NCI-H1694 (cell line): ENCODE results near the gene IGFBP5.

Source experiments
- DNase-seq: peaks from one replicate; lab custom pipeline; 2025; lab: John Stamatoyannopoulos, UW

The IGFBP5 gene

DNA sequence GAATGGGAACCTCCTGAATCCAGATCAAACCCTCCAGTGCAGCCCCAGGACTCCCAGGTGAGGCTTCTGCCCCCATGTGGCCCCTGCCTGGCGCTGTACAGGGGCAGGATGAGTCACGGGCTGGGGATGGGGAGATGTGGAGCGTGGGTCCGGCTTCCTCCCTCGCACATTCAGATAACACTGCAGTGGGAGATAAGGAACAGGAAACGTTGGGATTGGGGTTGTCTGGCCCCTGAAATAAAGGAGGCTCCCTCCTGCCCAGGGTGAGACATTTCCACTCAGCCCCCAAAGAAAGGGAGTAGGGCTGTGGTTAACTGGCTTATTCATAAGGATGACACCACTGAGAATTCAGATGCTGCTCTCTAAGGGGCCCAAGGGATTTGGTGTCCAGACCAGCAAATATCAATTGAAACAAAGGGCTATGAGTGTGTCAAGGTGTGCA is 30.7 kb downstream of the IGFBP5 start:
- DNase-seq = peak; percentile 25

DNA sequence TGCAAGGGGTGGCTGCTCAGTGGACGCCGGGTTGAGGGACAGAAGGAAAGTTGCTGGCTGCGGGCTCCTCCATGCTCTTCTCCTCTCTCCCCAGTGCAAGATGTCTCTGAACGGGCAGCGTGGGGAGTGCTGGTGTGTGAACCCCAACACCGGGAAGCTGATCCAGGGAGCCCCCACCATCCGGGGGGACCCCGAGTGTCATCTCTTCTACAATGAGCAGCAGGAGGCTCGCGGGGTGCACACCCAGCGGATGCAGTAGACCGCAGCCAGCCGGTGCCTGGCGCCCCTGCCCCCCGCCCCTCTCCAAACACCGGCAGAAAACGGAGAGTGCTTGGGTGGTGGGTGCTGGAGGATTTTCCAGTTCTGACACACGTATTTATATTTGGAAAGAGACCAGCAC is 31.5 kb downstream of the IGFBP5 start:
- DNase-seq = no peak

DNA sequence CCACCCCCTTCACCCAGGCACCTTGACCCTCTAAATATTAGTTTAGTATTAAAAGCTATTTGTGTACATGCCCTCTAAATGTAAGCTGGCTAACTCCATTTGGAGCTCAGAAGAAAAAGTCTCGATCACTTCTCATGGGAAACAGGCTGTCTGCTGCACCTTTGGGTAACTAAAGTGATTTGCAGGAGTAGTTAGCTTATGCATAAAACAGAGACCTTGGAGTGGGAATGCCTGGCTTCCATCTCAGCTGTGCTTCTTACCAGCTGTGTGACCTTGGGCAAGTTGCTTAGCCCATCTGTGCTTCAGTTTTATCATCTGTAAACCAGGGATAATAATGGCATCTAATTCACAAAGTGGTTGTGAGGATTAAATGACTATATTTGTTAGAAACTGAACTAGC is 32.2 kb downstream of the IGFBP5 start:
- no peak for DNase-seq

DNA sequence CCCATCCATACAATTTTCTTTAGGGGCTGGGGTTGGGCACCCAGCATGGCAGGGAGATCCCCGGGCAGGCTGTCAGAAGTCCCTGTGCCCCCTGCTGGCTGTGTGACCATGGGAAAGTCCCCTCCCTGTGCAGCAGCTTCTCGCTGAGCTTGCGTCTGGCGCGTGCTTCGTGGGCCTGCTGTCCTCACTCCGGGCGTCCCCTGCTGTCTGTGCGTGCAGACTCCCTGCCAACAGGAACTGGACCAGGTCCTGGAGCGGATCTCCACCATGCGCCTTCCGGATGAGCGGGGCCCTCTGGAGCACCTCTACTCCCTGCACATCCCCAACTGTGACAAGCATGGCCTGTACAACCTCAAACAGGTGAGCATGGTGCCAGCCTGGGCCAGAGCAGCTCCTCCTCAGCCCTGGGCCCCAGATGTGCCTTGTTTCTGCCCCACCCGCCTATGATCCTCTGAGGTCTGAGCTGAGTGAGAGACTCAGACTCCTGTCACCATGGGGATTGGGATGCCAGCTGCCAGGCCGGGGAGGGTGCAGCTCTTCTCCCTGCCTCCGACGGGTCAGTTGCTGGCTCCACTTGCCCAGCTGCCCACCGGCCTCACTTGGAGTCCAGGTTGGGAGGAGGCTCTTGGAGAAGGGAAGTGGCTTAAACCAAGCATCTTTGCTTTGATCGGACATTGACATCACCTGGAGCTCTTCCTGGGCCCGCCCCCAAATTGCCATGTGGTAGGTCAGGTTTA is 33.5 kb downstream of the IGFBP5 start:
- no peak for DNase-seq

DNA sequence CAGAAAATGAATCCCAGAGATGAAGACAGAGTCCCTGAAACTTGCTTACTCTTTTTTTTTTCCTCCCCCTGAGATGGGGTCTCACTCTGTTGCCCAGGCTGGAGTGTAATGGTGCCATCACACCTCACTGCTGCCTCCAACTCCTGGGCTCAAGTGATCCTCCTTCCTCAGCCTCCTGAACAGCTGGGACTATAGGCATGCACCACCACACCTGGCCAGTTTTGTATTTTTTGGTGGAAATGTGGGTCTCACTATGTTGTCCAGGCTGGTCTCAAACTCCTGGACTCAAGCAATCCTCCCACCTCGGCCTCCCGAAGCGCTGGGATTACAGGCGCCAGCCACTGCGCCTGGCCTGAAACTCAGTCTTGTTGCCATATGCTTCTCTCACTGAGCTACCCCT is 34.3 kb downstream of the IGFBP5 start:
- DNase-seq = no peak

DNA sequence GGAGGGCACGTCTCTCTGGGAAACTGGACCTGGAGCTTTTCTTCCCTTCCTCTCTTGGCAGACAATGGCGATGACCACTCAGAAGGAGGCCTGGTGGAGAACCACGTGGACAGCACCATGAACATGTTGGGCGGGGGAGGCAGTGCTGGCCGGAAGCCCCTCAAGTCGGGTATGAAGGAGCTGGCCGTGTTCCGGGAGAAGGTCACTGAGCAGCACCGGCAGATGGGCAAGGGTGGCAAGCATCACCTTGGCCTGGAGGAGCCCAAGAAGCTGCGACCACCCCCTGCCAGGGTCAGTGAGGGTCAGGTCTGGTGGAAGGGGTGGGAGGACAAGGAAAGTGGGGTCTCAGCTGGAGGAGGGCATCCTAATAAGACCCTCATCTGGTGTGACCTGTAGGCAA is 34.9 kb downstream of the IGFBP5 start:
- no peak for DNase-seq

DNA sequence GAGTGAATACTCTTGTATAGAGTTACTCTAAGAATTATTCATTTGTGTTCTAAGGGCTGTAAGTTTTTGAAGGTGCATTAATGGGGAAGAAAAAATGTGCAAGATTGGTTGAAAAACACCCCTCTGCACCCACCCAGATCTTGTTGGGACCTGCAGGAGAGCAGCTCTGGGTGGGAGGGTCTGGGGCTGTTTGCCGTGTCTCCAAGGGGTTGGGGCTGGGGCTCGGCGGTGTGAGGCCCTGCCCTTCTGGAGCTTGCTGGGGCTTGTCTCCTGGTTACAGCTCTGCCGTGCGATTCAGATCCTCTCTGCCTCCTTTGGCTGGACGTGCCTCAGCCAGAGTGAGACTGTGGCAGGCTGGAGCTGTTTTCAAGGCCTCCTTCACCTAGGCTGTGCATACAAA is 36.1 kb downstream of the IGFBP5 start:
- DNase-seq = no peak

DNA sequence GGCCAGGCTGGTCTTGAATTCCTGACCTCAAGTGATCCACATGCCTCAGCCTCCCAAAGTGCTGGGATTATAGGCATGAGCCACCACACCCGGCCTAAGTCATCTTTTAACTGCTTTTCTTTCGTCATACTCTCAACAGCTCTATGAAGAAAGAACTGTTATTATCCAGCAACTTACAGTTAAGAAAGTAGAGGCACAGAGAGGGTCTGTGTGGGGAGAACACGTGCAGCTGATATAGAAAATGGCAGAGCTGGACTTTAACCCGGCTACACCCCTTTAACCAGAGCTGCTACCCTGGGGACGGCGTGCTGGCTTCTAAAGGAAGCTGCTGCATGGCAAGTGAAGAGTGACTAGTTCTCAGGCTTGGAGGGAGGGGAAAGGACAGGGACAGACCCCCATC is 36.6 kb downstream of the IGFBP5 start:
- no peak for DNase-seq

DNA sequence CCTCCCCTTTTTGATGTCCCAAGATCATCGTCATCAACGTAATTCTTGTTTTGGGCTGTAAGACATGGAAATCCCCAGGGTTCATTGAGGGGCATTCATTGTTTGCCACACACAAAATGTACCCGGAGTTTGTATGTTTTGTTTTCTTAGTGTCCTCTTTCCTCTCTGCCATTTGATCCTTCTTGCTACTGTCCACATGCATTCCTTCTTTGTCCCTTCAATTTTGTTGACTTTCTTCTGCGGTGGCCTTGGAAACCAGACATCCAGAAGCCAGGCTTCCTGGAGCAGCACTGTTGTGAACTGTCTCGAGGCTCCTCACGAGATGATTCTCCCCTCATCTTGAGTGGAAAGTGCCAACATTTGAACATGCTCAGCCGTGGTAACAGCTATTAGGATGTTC is 37.4 kb downstream of the IGFBP5 start:
- DNase-seq = no peak

DNA sequence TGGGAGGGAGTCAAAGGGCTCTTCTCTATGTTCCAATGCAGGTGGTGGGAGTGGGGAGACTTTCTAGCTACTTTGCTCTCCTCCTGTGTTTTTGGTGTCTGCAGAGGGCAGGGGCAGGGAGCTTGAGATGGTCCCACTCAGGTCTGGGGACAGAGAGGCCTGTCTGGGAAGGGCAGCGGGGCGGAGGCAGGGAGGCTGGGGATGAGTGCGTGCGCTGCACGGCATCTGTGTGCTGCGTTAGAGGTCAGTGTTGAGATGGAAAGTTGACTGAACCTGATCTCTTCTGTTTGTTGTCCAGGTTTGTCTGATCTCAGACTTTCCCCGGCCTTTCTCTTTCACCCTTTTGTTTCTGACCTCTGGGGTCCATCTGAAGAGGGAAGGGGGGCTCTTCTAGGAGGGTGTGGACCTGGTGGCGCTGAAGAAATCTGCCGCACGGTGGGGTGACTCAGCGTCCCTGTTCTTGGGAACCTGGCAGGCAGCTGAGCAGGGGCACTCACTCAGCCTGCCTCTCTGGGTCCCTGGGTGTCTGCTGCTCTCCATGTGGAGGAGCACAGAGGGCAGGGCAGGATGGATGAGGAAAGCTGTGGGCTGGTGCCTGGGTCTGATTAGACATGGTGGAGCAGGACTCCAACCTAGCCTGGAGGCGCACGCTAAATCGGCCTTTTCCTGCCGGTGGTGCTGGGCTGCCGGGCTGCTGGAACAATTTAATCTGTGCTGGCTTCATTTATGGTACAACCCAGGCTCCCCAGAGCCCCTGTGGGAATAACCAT is 38.1 kb downstream of the IGFBP5 start:
- no peak for DNase-seq

DNA sequence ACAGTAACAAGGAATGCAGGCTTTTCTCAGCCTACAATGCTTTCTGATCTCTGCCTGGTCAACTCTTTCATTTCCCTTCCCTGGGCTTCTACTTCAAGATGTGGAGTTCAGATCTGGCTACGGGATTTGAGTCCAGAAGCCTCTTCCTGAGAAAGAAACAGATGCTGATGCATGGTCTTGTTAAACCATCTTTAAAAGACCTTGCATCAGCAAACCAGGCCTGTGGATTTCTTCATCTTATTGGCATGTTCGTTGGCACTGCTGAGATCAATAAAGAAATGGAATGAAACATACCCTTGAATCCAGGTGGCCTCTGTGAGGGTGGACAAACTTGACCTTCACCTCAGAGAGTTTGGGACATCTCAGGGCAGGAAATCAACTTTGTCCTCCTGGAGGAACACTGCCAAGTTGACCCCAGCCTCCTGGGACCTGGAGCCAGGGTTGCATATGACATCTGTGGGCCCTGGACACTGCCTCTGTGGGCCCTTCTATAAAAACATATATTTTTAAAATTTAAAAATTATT is 40.8 kb downstream of the IGFBP5 start:
- DNase-seq = no peak

DNA sequence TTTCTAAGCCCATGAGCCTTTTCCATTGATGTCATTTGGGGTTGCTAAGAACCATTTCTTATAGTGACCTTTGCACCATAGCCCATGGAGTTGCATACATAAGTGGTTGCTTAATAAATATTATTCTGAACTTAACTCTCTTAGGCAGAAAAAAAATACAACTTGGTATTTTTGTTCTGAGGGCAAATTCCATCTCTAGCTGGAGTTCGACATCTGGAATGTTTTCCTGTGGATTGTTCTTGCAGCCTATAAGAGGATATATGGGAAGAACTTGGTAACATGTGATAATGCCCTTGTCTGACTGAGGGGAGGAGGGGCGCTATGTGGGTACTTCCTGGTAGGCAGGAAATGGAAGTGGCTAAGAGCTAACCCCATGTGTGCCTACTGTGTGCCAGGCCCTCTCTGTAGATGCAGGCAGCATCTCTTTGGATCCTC is 41.4 kb downstream of the IGFBP5 start:
- DNase-seq = no peak

DNA sequence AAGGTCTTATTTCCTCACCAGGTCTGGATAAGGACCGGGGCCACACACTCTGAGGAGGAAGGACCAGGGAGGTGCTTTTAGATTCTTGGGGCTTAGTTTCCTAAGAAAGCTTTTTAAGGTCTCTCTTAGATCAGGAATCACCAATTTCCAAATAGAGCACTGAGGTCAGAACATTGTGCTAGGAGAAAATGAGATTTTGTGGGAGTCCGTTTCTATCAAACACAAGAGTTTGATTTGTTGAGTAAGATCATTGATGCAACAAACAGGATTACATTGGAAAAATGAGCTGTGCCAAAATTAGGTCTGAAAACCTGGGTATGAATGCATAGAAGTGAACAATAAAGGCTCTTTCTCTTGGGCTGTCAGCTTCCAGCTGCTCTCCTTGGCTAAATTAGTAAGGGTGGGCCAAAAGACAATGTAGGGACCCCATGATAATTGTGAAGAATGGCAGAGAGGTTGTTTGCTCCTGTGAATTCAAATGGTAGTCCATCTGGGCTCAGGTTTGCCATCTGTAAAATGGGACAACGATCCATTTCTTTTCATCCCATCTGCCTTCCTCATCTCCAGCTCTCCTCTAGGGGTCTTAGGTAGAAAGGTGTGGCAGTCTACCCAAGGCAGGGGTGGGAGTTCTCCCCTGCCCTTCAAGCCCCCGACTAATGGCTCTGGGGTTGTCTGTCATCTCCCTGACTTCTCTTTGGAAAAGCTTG is 42.1 kb downstream of the IGFBP5 start:
- no peak for DNase-seq

DNA sequence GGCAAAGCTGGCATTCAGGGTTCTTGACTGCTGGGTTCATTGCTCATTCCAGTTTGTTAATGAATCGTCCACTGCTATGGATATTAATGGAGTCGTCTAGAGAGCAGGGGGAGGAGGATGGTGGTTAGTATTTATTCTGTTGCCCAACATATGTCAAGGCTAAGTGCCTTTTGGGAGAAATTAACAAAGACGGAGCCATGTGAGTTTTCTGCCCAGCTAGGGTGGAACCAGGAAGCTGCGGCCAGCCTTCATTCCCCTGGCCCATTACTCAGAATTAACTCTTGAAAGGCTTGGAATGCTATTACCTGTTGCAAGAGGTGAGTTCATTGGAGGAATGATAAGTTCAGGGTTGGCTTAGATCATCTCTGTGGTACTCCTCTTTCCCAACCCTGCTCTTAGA is 42.8 kb downstream of the IGFBP5 start:
- DNase-seq = no peak

DNA sequence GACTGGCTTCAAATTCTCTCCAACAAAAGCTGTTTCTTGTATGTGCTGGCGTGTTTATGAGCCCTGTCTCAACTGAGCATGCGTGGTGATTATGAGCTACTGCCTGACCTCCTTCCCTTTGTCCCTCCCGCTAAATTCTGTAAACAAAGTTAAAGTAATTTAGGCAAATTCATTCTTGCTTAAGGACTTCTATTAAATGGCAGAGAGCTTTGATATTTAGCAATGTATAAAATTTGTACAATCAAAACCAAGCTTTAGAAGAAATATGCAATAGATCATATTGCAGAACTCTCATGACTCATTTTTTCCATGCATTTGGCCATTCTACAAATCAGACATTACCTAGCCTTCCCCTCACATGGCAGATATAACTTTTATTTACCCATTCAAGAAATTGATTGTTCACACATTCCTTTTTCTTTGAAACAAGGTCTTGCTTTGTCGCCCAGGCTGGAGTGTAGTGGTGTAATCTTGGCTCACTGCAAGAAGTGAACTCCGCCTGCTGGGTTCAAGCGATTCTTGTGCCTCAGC is 43.9 kb downstream of the IGFBP5 start:
- no peak for DNase-seq

DNA sequence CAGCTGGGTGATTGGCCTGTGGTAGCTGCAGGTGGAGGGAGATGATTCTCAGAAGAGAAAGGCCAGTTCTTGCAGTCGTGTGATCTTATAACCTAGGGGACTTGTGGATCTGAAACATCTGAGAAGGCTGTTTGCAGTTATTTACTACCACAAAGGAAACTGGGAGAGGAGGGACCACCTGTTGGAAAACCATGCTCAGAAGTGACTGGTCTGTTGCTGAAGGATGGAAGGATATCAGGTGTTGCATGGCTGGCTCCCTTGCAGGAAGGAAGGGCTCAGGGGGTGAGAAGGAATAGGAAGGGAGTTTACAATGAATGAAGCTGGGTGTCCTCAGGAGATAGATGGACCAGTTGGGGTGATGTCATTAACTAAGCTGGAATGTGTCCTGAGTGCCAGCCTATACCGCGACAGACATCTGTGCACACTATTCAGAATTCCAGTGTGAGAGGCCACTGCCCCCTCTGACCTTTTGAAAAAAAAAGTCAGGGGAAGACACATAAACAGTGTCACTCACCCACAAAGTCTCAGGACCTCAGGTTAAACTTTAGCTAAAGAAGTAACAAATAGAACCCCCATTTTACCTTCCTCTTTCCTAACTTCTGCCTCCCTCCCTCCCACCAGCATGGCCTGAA is 44.6 kb downstream of the IGFBP5 start:
- no peak for DNase-seq

DNA sequence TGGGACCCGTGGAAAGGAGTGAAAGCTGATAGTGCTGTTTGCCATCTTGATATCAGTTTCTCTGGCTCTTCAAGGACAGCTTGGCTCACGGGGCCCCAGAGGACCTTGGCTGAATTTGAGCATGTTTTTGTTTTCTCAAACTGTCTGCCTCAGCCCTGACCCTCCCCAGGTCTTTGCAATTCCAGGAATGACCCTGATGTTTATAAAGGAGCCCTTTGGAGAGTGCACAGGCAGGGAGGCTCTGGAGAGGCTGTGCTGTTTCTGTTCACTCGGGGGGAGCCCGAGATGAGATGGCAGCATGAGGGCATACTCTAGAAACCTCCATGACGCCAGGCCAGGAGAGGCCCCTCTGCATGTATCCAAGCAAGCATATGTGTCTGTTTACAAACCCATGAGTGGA is 45.8 kb downstream of the IGFBP5 start:
- DNase-seq = no peak

DNA sequence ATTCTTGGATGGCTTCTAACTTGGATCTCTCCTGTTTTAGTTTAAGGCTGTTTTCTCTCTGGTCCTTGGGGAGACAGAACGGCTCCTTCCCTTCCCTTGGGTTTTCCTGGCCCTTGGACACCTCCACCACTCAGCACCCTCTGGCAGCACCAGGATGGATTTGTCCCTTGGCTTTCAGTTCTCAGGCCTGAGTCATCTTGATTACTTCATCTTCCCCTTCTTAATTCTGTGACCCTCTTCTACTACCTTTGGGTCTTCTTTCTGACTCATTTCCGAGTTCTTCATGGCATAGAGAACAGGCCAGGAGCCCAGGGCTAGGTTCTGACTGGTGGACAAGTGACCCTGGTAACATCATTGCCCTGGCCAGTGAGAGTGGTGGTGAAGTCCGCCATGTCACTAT is 47.2 kb downstream of the IGFBP5 start:
- DNase-seq = no peak

DNA sequence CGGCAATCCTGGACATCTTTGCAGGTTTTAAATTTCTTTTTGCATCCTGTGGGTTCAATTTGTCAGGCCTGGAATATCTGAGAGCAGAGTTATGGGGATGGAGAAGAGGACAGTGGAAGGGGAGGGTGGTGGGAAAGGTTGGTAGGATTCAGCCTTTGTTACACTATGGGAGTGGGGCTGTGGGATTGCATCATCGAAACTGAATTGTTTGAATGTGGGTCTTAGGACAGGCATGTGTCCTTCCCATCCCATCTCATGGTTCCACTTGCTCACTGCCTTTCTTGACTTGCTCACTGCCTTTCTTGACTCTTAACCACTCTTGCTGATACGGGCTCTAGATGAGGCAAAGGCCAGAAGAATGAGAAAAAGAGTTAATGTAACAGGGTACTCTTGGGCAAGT is 49.2 kb downstream of the IGFBP5 start:
- DNase-seq = no peak

DNA sequence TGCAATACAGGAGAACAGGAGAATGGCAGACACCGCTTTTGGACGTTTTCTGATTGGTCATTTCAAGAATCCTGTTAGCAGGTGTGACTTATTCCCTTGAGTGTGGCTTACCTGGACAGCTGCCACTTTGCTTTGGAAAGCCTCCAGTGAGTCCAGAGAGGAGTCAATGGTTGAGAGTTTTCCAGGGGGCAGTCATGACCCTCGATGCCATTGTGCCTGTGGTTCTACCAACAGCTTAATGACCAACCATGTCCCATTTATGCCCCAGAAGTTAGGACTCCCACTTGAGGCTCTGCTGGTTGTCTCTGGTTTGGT is 49.8 kb downstream of the IGFBP5 start:
- no peak for DNase-seq

DNA sequence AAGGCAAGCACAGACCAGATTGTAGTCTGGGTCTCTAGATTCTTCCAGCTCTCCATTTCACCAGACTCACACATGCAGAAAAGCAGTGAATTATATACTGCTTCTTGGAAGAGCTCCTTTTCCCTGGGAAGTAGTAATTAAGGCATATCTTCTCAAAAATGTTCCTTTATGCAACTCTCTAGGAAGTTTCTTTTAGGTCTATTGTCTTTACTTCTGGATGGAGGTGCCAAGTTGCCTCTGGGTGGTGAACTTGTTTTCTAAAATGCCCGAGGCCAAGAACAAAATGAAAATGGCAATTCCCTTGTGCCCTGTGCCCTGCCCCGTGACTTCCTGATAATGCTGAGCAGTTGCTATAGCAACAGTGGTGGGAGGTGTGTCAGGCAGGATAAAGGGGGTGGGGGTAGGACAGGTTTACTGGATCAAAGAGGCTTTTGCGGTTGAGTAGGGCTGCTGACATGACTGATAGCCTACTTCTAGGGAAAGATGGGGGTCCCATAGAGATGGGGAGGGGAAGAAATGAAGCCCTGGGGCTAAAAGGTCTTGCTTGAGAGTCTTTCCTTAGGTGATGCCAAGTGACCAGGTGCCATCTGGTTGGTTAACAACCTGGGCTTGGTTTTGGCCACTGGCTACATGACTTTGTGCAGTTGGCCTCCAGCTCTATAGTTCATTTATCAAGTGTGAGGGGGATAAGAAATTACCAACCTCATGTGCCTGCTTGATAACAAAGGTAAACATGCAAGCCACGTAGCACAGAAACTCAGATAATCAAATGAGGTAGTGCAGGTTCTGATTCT is 50.3 kb downstream of the IGFBP5 start:
- DNase-seq = no peak
